Endothelial cell of coronary artery (primary cell): ENCODE measurements around the gene ZNF764. TPM values are rescaled to one million over a fixed set of nuclear protein-coding genes. Genes with fewer than 3 reads are reported as not detected.

ENCODE experiments used
- total RNA-seq: library from RNA; depleted of rRNA; stranded (reverse); fragments of >200 nt; gene quantifications from 2 replicates; pipeline ENCODE4 v1.2.3, GENCODE V29; 2014

Gene ZNF764
- 3.1 and 3.7 TPM in 2 replicates for total RNA-seq

DNA sequence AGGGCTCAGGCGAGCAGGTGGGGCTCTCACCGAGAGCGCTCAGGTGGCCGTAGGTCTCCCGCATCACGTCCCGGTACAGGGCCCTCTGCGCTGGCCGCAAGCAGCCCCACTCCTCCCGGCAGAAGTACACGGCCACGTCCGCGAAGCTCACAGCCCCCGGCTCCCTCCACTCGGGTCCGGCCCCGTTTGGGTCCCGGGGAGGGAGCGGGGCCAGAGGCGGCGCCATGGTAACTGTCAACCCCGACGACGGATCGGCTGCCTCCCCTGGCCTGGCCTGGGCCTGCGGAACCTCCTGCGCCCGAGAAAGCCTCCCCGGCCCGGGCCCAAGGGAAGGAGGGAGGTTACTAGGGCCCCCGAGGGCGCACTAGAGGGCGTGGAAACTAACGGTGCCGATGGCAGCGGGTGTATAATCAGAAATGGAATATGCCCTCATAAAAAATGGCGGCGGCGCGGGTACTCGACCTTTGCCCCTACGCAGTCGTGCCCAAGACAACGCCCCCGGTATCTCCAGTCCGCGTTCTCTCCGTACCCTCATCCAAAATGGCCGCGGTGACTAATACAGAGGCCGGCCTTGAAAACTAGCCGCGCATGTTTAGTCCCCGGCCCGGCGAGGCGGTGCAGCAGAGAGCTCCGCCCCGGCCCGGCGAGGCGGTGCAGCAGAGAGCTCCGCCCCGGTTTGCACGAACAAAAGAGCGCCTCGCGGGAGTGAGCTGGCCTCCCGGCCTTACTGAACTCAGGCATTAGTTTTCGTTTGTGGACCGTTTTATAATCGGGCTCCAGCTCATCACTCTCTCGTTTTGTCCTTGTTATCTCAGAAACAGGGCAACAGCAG lies at the start of gene ZNF764:
Gene ZNF764 (minus strand): TSS at position 418 of the 832 bp plus-strand sequence. CDS start 192 bp downstream, at position 226.

DNA sequence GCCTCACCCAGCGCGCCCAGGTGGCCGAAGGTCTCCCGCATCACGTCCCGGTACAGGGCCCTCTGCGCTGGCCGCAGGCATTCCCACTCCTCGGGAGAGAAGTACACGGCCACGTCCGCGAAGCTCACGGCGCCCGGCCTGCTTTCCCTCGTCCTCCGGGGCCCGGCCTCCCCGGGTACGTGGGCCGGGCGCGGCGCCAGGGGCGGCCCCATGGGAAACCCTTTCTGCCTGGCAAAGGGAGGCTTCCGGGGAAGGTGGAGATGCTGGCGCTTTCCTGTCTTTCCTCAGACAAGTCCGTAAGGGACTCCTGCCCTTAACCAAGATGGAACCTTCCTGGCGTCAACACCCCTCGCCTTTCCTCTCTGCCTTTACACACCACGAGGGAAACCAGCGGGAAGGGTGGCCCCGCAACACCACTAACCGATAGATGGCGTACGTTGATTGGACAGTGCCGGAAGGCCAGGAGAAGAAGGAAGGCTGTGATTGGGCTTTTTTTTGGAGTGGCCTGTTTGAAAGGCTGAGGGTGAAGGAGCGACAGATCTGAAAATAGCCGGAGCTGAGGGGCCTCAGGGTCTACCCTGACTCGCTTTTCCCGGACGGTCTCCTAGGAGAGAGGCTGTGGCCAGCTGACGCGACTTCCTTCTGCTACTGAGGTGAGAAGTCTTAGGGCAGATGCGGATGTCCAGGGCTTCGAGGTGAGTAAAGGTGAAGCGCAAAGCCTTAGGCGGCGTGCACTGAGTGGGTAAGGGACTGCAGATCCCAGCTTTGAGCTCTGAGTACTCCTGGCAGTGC lies 27.4 kb upstream of the ZNF764 start, which contains the start of gene ZNF785:
Gene ZNF785 (minus strand): TSS at position 298 of the 792 bp plus-strand sequence. CDS start 86 bp downstream, at position 212.

DNA sequence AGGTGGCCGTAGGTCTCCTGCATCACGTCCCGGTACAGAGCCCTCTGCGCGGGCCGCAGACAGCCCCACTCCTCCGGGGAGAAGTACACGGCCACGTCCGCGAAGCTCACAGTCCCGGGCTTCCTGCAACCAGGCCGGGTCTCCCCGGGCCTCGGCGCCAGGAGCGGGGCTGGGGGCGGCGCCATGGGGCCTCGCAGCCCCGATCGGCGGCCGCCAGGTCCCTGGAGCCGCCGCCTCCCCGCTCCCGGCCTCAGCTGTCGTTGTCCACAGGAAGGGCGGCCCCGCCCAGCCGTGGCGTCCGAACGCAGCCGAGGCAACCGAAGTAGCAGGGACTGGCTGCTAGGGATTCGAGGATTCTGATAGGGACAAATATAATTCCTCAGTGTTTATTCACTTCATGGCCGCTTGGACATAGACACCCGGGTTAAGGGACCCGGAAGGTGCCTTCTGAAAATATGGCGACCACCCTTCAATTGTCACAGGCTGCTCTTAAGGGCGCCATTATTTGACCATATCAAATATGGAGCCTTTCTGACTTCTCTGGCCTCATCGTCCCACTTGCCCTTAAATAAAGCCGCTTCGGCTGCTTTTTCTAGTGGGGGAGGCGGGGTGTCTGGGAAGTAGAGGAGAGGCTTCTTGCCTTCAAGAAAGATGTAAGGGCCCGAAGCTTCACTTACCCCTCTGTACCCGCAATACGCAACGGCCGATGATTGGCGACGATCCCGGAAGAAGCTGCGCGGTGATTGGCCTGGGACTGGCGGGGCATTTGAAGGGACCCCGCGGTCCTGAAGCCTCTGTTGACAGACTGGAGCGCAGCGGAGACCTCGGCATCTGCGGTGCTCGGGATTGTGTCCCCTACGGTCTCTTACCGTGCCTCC lies 13.5 kb upstream of the ZNF764 start, which contains the start of gene ZNF688:
Gene ZNF688 (minus strand): TSS at position 270 of the 878 bp plus-strand sequence. CDS start 85 bp downstream, at position 185.

DNA sequence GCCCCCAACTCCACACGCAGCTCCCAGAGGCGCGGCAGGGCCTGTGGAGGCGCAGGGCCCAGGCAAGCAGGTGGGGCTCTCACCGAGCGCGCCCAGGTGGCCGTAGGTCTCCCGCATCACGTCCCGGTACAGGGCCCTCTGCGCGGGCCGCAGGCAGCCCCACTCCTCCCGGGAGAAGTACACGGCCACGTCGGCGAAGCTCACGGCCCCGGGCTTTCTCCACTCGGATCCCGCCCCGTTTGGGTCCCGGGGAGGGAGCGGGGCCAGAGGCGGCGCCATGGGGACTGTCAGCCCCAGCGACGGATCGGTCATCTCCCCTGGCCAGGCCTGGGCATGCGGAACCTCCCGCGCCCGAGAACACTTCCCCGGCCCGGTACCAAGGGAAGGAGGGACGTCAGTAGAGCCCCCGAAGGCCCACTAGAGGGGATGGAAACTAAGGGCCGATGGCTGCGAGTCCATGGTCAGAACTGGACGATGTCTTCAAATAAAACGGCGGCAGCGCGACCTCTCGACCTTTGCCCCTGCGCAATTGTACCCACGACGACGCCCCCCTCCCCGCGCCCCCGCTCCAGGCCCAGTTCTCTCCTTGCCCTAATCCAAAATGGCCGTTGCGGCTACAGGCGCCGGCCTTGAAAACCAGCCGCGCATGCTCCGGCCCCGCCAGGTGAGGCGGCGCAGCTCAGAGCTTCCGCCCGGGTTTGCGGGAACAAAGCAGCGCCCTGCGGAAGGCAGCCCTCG lies 23.6 kb downstream of the ZNF764 start, which contains the start of gene ZNF747:
Gene ZNF747 (minus strand): TSS at position 491 of the 738 bp plus-strand sequence. CDS start 179 bp downstream, at position 312.

DNA sequence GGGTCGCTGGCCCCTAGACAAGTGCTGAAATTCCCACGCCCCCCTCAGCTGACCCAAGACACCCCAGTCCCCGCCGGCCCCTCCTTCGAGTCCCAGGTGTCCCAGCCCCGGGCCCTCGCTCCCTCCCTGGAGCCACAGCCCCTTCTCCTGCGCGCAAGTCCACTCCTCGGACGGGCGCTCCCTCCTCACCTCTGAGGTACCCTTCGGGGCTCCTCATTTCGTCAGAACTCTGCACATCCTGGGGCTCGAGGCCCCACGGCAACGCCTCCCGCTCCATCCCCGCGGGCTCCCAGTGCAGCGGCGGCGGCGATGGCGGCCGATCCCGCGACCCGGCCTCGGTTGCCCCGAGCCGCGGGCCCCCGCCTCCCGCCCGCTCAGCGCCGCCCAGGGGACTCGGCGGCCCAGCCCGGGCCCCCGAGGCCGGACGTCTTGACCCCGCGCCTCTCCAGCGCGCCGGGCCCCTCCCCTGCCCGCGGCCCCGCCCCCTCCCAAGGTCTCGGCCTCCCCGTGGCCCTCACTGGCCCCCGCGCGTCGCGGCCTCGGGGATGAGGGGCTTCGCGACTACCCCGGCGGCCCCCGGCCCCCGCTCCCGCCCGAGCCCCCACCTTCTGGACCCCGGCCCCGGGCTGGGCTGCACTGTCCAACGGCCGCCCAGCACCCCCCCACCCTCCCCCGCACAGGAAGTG lies 31.9 kb downstream of the ZNF764 start, which contains the start of gene ZNF768:
Gene ZNF768 (minus strand): TSS at position 430 of the 686 bp plus-strand sequence. CDS start 153 bp downstream, at position 277.

Other genes with a start within 250 kb of the ZNF764 start
- 35.4 and 35.5 TPM in 2 replicates for gene CD2BP2, start 203.1 kb downstream of the ZNF764 start, total RNA-seq
- 30.8 and 34.5 TPM in 2 replicates for gene TBC1D10B, start 187.9 kb downstream of the ZNF764 start, total RNA-seq
- not detected in 2 replicates for gene MYL11, start 183.6 kb downstream of the ZNF764 start, total RNA-seq
- gene SEPTIN1, start 175.8 kb downstream of the ZNF764 start, total RNA-seq, result 0.09 TPM in 1 of 2 replicates, not detected in the other
- gene ZNF48, start 163.0 kb downstream of the ZNF764 start, total RNA-seq, result 13.3 and 21.8 TPM in 2 replicates
- gene ZNF771, start 150.8 kb downstream of the ZNF764 start, total RNA-seq, result 7.9 and 9.9 TPM in 2 replicates
- gene DCTPP1, start 128.3 kb downstream of the ZNF764 start, total RNA-seq, result 20.4 and 35.1 TPM in 2 replicates
- 13.6 and 13.8 TPM in 2 replicates for gene SEPHS2, start 112.5 kb downstream of the ZNF764 start, total RNA-seq
- not detected in 2 replicates for gene ITGAL, start 85.6 kb downstream of the ZNF764 start, total RNA-seq
- gene ZNF768, start 31.8 kb downstream of the ZNF764 start, total RNA-seq, result 12.9 and 17.9 TPM in 2 replicates
- gene ZNF747, start 23.5 kb downstream of the ZNF764 start, total RNA-seq, result 4.6 and 5.9 TPM in 2 replicates
- gene ZNF688, start 13.3 kb upstream of the ZNF764 start, total RNA-seq, result 6.1 and 8.5 TPM in 2 replicates
- gene ZNF785, start 27.3 kb upstream of the ZNF764 start, total RNA-seq, result 7.1 and 9.4 TPM in 2 replicates
- gene ZNF689, start 52.0 kb upstream of the ZNF764 start, total RNA-seq, result 3.1 and 3.5 TPM in 2 replicates
- gene PRR14, start 92.6 kb upstream of the ZNF764 start, total RNA-seq, result 3.8 and 5.0 TPM in 2 replicates
- 10.4 and 15.4 TPM in 2 replicates for gene FBRS, start 100.1 kb upstream of the ZNF764 start, total RNA-seq
- 23.7 and 34.1 TPM in 2 replicates for gene SRCAP, start 140.8 kb upstream of the ZNF764 start, total RNA-seq
- 13.6 and 15.5 TPM in 2 replicates for gene PHKG2, start 190.1 kb upstream of the ZNF764 start, total RNA-seq
- gene CFAP119, start 203.7 kb upstream of the ZNF764 start, total RNA-seq, result 1.1 and 1.8 TPM in 2 replicates
- 62.3 and 62.9 TPM in 2 replicates for gene RNF40, start 203.9 kb upstream of the ZNF764 start, total RNA-seq
- 6.2 and 8.4 TPM in 2 replicates for gene ZNF629, start 228.8 kb upstream of the ZNF764 start, total RNA-seq